OCI-LY1 (cell line): Measurements from ENCODE around the gene SLC22A1.

ENCODE experiments used
- CTCF ChIP-seq: fragments of 200-600 bp; sonication (generic), shearing (Covaris generic); IDR thresholded peaks from 2 replicates; pipeline ENCODE4 v1.5.1; 2017; ENCODE audit warnings: mild to moderate bottlenecking, antibody characterized with exemption, low read length, moderate library complexity, mixed read lengths
- EZH2 ChIP-seq: fragments of 200-600 bp; sonication (generic), shearing (Covaris generic); IDR thresholded peaks from 2 replicates; pipeline ENCODE4 v1.8.0; 2017; ENCODE audit warnings: borderline replicate concordance, mixed run types, mild to moderate bottlenecking, antibody characterized with exemption, low read length, moderate library complexity, mixed read lengths

- TF ChIP-seq EZH2 (no peak), CTCF (no peak)
Measured at GRCh38 chr6:160198606-160199211, 77.1 kb downstream of the SLC22A1 start.
